Measurements from ENCODE around the gene LDB3.

Gene LDB3

GRCh38 chr10:86757113-86757972 lies 89.0 kb downstream of the LDB3 start (continued):
- peak; percentile 29; the same call in 1 of the 2 replicates for TF ChIP-seq ZNF398 (tag by site-specific recombination; IDR thresholded peaks at IDR 0.05)
- TF ChIP-seq ZNF449 (tag by site-specific recombination; IDR thresholded peaks at IDR 0.05) = no peak
- no peak for TF ChIP-seq ZNF423 (tag by site-specific recombination; IDR thresholded peaks at IDR 0.05)
- no peak for TF ChIP-seq ZNF324 (tag by site-specific recombination; IDR thresholded peaks at IDR 0.05)
- TF ChIP-seq ZNF341 (tag by site-specific recombination; IDR thresholded peaks at IDR 0.05; ENCODE audit: low read depth) = peak; percentile 89
- no peak for TF ChIP-seq ZNF311 (tag by site-specific recombination; IDR thresholded peaks at IDR 0.05; ENCODE audit: borderline replicate concordance)
- TF ChIP-seq ZNF571 (tag by site-specific recombination; IDR thresholded peaks at IDR 0.05) = no peak
- no peak for TF ChIP-seq ZNF621 (tag by site-specific recombination; IDR thresholded peaks at IDR 0.05)
- TF ChIP-seq ZNF366 (tag by site-specific recombination; conservative IDR thresholded peaks at IDR 0.05) = peak; percentile 74
- no peak for TF ChIP-seq ZNF16 (tag by site-specific recombination; IDR thresholded peaks at IDR 0.05; ENCODE audit: low read depth)
- TF ChIP-seq TSHZ1 (tag by site-specific recombination; IDR thresholded peaks at IDR 0.05; ENCODE audit: borderline replicate concordance) = no peak
- TF ChIP-seq ZNF18 (tag by site-specific recombination; IDR thresholded peaks at IDR 0.05) = no peak
- no peak for TF ChIP-seq ZNF184 (tag by site-specific recombination; IDR thresholded peaks at IDR 0.05)
- TF ChIP-seq ZNF692 (tag by site-specific recombination; IDR thresholded peaks at IDR 0.05) = peak; percentile 98
- TF ChIP-seq ZNF580 (tag by site-specific recombination; IDR thresholded peaks at IDR 0.05) = no peak
- TF ChIP-seq ZFP41 (tag by site-specific recombination; IDR thresholded peaks at IDR 0.05; ENCODE audit: borderline replicate concordance) = no peak
- no peak for TF ChIP-seq ZNF654 (tag by site-specific recombination; IDR thresholded peaks at IDR 0.05; ENCODE audit: low read depth)
- TF ChIP-seq ZNF501 (tag by site-specific recombination; IDR thresholded peaks at IDR 0.05) = 0 out of 2 replicates have a peak, but pooled peaks have one; percentile 43
- TF ChIP-seq ZNF19 (tag by site-specific recombination; IDR thresholded peaks at IDR 0.05; ENCODE audit: low read depth) = no peak
- TF ChIP-seq ZNF48 (tag by site-specific recombination; IDR thresholded peaks at IDR 0.05) = no peak
- no peak for TF ChIP-seq REPIN1 (tag by site-specific recombination; IDR thresholded peaks at IDR 0.05; ENCODE audit: low read depth)
- no peak for TF ChIP-seq ZNF785 (tag by site-specific recombination; IDR thresholded peaks at IDR 0.05)
- peak; percentile 97 for TF ChIP-seq SCRT2 (tag by site-specific recombination; IDR thresholded peaks at IDR 0.05)
- TF ChIP-seq SALL2 (tag by site-specific recombination; IDR thresholded peaks at IDR 0.05; ENCODE audit: borderline replicate concordance) = no peak
- no peak for TF ChIP-seq ZNF624 (tag by site-specific recombination; IDR thresholded peaks at IDR 0.05)
- TF ChIP-seq ZNF623 (tag by site-specific recombination; IDR thresholded peaks at IDR 0.05) = no peak
- no peak for TF ChIP-seq WT1 (tag by site-specific recombination; IDR thresholded peaks at IDR 0.05)
- TF ChIP-seq BCL11A (tag by site-specific recombination; IDR thresholded peaks at IDR 0.05; ENCODE audit: low read depth) = no peak
- TF ChIP-seq ZEB2 (tag by site-specific recombination; IDR thresholded peaks at IDR 0.05) = peak; percentile 51; the same call in 1 of the 2 replicates
- no peak for TF ChIP-seq ZNF830 (tag by site-specific recombination; IDR thresholded peaks at IDR 0.05; ENCODE audit: low read depth)
